G401 (cell line): ENCODE results near the gene EPHX1. TPM values are rescaled to one million over a fixed set of nuclear protein-coding genes. Genes with fewer than 3 reads are reported as not detected.
"Not testable (repeated sequence)": the region's sequence is repeated elsewhere in the genome, so short reads cannot be mapped to it uniquely, and the experiment has no call there.

Experiments
- DNase-seq: peaks from one replicate; pipeline ENCODE4 v3.0.0-alpha.2; 2015; ENCODE audit warnings: low spot score
- in situ Hi-C: cut with HindIII; loops from 2 replicates; pipeline ENCODE4 v1.10.0; 2016; ENCODE audit warnings: low sequenced_read_pairs, mixed read lengths
- total RNA-seq: library from RNA; depleted of rRNA; stranded (reverse); fragments of >200 nt; shearing (Covaris generic); gene quantifications from 2 replicates; pipeline ENCODE4 v1.2.3, GENCODE V29; 2014; rRNA removed

EPHX1 gene
- 23.5 and 30.0 TPM in 2 replicates for total RNA-seq

DNA sequence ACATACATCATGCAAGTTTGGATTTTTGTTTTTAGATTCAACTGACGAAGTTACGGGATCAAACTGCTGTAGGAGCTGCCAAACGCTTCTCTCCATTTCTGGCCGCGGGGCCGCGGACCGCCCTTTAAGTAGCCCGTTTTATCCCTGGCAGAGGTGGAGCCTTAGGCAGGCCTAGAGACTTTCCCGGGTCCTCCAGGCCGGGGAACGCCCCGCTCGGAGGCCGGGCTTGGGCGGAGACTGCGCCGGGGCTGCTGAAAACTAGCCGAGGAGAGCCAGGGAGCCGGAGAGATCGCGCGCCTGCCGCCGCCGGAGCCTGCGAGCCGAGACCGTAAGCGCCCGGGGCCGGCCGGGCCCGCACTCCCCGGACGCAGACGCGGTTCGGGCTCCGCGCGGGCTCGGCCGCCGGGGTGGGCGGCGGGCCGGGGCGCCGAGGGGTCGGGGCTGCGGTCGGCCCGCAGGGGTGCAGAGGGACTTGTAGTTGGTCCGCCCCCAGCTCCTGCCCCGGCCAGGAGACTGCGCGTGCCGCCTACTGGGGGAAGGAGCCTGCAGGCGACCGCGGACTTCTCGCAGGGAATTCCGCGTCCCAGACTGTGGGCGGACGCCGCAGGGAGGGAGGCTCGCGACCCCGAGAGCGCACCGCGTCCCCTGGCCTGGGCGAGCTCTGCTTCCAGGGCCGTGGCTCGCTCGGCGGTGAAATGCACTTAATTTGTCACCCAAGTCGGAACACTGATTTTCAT lies at the start of gene EPHX1:
Gene EPHX1 (plus strand): TSS at position 283 of the 737 bp plus-strand sequence. CDS start 18,606 bp downstream, outside the sequence.
- peak; percentile 79 for DNase-seq
- in situ Hi-C loops: no loop called here

DNA sequence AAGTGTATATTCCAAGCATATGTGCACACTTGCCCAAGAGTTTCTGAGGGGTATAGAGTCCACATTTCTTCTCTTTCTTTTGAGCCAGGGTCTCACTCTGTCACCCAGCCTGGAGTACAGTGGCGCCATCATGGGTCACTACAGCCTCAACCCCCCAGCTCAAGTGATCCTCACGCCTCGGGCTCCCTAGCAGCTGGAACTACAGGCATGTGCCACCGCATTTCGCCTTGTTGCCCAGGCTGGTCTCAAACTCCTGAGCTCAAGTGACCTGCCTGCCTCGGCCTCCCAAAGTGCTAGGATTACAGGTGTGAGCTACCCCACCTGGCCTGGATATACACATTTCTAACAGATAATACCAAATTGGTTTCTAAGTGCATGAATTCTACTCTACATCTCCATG lies 49.4 kb upstream of the EPHX1 start:
- DNase-seq: no peak
- in situ Hi-C loops: no loop called here

DNA sequence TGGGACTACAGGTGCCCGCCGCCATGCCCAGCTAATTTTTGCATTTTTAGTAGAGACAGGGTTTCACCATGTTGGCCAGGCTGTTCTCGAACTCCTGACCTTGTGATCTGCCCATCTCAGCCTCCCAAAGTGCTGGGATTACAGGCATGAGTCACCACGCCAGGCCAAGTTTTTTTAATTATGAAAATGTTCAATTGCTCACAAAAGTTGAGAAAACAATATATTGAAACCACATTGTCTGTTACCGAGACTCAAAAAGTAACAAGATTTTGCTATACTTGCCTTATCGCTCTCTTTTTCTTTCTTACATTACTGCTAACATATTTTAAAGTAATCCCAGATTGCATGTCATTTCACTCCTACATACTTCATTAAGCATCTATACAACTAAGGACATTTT lies 48.5 kb upstream of the EPHX1 start:
- in situ Hi-C loops, DNase-seq: not testable (repeated sequence)

DNA sequence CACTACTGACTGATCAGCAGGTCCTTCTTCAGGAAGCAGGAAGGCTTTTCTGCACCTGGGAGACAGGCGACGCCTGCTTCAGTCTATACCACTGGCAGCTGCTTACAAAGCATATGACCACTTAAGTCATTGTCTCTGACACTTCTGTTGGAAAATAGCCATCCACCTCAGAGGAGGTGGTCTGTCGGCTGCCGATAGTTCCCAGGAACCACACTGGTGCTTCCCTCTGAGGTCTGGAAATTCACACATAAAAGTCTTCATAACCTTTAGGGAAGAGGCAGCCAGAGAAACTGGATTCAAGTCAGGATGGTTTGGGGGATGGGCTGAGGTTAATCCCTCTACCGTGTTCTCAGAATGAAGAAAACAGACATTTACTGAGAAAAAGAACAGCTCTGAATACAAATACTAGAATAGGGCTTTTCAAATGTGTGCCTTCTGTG lies 47.9 kb upstream of the EPHX1 start:
- DNase-seq: no peak
- in situ Hi-C loops: no loop called here

DNA sequence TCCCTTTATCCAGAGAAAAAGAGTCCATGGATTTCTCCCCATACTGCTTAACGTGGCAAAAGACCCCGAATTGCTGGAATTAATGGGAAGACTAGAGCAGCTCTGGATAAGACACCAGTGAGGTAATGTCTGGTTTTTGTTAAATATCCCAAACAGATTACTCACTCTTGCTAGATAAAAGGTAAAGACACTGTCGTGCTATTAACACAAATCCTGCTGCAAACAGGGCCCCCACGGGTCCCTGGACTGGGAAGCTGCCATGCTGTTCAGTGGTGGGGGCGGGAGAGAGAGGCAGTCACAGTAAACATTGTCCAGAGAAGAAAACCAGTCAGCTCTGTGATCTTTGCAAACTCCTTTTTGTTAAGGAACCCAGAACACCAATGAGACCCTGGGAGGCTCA lies 47.5 kb upstream of the EPHX1 start:
- in situ Hi-C loops: no loop called here
- no peak for DNase-seq

DNA sequence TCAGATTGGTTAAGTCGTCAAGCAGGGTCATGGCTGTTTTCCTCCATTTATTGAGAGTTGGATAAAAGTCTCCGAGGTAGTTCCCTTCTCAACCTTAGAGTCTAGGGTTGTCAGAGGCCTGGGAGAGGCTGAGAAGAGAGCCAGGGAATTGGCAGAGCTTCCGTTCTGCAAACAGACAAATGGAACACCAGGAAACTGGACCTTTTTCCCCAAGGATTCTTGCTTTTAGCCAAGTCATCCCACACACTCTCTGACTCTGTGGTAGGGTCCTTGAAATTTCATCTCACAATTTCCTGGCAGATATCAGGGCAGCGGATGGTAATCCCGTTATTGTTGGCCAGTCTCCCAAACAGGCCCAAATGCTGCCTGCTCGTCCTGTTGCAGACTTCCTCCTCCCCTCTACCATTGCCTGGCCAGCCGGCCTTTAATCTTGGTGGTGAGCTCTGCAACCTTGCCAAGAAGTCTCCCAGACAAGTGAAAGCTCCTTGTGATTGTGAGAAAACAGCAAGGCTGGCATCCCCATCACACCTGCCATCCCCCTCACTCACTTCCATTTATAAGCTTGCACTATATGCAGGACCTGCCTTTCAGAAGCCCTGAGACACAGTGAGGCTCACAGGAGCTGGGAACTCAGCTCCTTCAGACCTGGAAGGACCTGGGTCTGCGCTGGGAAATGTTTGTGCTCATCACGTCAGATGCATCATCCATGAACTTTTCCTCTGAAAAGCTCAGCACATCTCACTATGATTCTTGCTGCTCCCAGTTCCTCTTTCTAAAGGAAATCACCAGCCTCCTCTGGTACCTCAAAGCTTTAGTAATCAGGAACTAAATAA lies 46.0 kb upstream of the EPHX1 start:
- DNase-seq: peak; percentile 44
- in situ Hi-C loops: no loop called here

DNA sequence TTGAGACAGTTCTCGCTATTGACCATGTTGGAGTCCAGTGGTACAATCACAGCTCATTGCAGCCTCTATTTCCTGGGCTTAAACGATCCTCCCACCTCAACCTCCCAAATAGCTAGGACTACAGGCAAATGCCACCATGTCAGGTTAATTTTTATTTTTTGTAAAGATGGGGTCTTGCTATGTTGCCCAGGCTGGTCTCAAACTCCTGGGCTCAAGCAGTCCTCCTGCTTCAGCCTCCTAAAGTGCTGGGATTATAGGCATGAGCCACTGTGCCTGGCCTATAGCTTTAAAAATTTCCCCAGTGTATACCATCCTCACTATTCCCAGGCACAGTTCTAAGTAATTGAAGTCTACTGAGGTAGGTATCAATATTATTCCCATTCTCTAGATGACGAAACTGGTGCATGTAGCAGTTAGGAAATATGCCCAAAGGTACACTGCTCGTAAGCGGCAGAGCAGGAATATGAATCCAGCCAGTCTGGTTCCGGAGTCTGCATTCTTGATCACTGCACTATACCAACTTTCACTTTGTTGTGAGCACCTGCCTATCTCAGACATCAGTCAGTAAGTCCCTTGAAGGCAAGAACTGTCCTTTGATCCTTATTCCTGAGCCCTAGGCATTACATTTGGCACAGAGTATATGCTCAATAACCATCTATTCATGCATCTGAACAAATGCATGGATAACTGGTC lies 43.8 kb upstream of the EPHX1 start:
- no peak for DNase-seq
- in situ Hi-C loops: no loop called here

DNA sequence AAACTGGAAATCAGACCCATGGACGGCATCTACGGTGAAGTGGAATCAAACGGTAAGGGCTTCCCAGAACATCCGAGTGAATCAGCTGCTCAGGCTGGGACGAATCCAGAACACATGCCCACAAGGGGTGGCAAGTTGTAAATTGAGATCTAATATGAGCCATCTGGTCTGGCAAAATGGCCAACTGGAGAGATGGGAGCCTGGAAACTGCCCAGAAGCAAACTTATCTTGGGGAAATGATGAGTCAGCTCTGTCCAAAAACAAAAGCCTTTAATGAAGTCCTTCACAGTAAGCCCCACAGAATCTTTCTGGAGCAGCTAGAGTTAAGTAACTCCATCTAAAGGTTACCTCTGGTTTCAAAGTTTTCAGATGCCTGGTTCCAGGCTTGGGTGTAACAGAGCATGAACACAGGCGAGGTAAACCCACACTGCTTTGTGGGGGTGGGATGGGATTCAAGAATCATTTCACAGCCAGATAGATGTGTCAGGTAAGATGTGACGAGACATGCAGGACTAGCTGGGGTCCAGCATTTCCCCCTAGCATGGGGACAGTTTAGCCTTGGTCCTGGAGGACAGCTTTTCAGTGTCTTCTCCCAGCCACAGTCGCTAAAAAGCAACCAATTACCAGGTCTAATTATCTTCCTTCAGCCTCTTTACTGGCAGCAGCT lies 42.8 kb upstream of the EPHX1 start:
- peak; percentile 75 for DNase-seq
- in situ Hi-C loops: no loop called here

DNA sequence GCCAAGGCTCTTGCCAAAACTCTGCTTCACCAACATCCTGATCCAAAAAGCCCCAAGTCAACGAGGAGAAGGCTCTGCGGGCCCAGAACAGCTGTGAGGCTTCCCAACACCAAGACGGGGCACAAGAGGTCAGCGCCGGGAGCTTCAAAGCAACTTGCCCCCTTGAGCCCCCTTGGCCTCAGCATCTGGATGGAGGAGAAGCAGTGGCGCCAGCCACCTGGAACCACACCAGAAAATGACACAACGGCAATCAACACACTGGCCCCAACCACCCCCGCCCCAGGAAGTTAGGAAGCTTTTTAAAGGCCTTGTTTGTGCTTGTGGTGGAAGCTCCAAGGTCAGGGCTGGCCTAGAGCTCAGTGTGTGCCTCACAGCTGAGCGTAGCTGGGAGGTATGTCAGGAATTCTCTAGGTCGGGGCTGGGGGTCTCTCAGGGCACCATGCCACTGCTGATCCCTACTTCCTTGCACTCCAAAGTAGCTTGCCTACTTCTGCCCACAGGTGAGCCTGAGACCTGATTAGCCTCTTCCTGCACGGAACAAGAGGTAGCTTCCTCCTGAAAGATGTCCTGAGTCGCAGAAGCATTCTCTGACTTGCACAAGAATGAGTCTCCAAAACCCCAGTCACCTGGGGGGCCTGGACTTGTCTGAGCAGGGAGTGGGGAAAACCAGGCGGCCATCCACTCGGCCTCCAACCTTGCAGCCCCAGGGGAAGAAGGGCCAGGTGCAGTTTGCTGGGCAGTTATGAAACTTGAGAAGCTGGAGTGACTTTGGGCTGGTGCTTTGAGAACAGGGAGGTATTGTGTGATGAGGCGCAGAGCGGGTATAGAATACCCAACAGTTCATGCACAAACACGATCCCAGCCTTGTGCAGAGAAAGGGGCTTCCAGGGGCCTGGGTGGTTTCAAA lies 42.0 kb upstream of the EPHX1 start:
- DNase-seq: no peak
- in situ Hi-C loops: no loop called here

DNA sequence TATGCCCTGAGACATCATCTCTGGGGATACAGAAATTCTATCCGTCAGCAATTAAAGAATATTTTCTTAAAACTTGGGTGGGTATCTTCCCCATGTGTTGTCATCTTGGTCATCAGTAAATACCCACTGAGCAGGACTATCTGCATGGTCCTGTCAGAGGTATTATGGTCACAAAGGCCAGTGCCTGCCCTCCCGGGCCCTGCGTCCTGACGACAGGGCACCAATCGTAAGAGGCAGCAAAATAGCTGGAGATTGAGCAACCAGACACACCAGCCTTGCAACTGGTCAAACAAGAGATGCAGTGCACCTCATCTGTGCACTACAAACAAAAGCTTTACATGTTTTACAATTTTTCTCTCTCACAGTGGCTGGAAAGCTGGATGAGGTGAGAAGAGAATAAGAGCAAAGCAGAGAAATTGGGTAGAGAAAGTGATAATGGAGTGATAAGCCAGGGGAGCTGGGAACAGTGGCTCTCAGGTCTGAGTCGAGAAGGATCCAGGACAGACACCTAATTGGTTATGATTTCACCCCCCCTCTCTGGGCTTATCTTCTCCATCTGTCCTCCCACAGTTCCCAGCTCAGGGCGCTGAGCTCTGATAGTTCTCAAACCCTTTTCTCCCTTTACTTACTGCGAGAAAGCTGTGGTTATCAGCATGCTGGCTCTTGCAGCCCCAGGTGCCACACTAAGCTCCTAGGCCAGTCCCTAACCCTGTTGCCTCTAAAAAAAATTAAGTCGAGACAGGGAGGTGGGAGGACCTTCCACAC lies 41.1 kb upstream of the EPHX1 start:
- DNase-seq: no peak
- in situ Hi-C loops: no loop called here

DNA sequence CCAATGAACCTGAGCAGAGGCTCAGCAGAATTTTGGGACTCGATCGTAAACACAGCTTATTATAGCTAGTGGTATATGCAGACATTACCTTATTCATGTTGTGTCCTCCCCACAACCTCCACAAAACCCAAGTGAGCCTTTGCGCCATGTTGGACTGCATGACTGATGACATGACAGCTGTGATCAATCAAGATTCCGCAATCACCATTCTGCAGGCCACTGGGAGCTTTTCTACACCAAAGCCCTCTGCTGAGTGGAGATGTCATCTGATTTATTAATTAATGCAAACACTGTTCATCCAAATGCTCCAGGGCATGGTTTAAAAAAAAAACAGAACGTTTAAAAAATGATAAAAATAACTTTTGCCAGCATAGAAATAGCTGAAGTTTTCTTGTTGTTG lies 40.2 kb upstream of the EPHX1 start:
- no peak for DNase-seq
- in situ Hi-C loops: no loop called here

DNA sequence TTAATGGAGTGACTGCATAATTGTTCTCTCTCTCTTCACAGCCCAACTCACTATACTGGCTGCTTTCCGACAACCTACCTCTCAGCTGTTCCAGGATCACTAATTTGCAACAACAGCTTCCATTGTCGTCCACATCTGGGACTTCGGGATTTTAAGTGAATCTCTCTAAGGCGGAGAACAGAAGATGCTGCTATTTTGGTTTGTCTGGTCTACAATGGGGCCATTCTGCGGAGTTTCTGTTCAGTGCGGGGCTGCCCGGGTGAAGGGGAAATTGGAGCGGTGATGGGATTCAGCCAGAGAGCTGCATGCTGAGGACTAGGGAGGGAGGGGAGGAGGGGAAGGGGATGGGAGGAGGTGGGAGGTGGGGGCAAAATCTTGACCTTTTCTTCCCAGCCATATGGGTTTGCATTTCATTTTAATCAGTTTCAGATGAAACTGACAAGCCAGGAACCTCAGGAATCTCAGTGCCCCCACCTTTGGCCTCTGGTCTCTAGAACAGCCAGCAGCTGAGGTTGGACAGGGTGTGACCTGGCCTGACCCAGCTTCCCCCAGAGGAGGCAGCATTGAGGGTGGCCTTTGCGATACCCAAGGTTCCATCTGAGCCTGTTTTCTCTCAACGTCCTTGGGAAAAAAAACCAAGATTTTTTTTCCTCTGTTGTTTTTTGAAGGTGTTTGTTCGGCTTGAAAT lies 39.2 kb upstream of the EPHX1 start:
- no peak for DNase-seq
- in situ Hi-C loops: no loop called here

DNA sequence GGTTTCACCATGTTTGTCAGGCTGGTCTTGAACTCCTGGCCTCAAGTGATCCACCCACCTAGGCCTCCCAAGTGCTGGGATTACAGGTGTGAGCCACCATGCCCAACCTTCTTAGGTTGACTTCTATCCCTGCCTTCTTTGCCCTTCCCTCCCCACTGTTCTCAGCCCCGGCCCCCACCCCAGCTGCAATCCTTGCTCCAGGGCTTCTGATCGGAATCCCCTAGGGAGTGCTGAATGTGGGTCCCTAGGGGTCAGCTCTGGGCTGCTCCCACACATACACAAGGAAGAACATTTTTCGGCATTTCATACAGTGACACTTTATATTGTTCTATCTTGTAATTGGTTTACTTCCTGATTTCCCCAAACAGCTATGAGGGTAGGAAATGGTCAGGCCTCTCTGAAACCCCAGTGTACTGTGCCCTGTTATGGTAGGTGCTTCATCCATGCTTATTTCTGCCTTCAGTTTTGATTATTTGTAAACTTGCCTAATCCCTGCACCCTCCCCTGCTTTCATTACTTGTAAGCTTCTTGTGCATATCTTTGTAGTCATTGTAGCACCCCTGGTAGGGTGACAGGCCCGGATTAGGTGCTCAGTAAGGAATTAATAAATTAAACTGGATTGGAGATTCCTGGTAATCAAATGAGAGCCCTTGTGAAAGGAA lies 38.1 kb upstream of the EPHX1 start:
- in situ Hi-C loops: no loop called here
- no peak for DNase-seq

DNA sequence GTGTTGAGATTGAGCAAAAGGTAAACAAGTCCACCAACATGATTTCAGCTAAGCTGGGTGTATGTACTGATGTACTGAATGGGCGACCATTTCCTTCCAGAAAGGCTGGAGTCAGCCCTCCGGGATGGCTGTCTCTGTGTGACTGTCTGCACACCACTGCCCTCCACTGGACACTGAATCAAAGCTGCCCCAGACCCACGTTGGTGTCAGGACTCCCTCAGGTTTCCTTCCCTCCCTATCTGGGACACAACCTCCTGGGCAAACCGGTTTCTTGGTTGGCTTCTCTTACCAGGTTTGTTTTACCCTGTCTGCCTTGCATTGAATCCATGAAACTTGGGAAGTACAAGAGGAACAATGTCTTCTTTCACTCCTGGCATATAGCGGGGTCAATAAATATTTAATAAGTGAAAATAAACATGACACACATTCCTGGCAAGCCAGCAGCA lies 37.6 kb upstream of the EPHX1 start:
- peak; percentile 70 for DNase-seq
- in situ Hi-C loops: no loop called here

DNA sequence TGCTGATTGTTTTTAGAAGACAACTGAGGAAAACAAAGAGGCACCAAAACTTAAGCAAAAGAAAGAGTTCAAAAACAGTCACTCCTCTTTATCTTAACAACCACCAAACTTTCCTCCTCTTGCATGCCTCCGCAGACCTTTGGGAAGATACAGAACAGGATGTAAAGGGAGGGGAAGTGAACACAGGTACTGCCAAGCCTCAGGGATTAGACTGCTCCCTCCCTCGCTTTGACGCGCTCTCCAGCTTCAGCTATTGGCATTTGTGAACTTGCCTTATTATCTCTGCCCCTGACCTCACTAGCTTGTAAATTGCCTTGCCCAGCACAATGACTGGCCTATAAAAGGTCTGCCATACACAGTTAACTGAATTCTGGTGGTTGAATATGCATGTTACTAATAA lies 37.1 kb upstream of the EPHX1 start:
- in situ Hi-C loops: no loop called here
- DNase-seq: no peak

DNA sequence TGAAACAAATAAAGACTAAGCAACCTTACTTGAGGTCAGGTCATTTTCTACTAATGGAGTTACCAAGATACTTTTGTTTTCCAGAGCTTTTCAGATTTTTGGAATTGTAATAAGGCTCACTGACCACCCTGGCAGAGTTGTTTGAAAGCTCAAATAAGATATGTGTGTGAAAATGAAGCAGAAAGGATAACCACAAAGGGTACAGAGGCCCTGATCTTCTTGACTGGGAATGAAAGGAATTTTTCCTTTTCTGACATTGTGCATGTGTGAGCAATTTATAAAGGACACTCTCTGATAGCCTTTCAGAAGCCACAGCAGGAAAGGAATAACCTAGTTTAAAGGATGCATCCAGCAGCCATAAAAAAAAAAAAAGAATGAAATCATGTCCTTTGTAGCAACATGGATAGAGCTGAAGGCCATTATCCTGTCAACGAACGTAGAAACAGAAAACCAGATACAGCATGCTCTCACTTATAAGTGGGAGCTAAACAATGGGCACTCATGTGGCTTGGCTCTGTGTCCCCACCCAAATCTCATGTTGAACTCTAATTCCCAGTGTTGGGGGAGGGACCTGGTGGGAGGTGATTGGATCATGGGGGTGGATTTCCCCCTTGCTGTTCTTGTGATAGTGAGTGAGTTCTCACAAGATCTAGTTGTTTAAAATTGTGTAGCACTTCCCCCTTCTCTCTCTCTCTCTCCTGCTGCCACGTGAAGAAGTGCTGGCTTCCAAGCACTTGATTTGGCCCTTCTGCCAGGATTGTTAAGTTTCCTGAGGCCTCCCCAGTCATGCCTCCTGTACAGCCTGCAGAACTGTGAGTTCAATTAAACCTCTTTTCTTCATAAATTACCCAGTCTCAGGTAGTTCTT lies 35.4 kb upstream of the EPHX1 start:
- DNase-seq: no peak
- in situ Hi-C loops: no loop called here
